Measurements from ENCODE around the gene TBC1D23.
"Not testable (repeated sequence)": the region's sequence is repeated elsewhere in the genome, so short reads cannot be mapped to it uniquely, and the experiment has no call there.

Gene TBC1D23

GRCh38 chr3:100257586-100257985 lies 3.2 kb upstream of the TBC1D23 start:
- Histone ChIP-seq H3K9me3 (ENCODE audit: control insufficient read depth, insufficient read depth, low read length) (no peaks in the 10 kb centered on the region), H3K36me3 (ENCODE audit: control insufficient read depth, insufficient read depth, low read length) (no peaks in the 10 kb centered on the region), H3K9ac (ENCODE audit: low read depth, low read length) (no peak overlapping the region), H3K27me3 (ENCODE audit: control insufficient read depth, insufficient read depth, low read length) (no peaks in the 10 kb centered on the region), H3K4me3 (ENCODE audit: low read depth, low read length) (no peak overlapping the region), H3K4me1 (ENCODE audit: control insufficient read depth, insufficient read depth, low read length) (no peaks in the 10 kb centered on the region)

- Histone ChIP-seq H3K36me3 (ENCODE audit: control insufficient read depth, insufficient read depth, low read length) (no peaks in the 10 kb centered on the region), H3K9me3 (ENCODE audit: control insufficient read depth, insufficient read depth, low read length) (no peaks in the 10 kb centered on the region), H3K9ac (ENCODE audit: low read depth, low read length) (peak overlapping the region; percentile 4), H3K4me1 (ENCODE audit: control insufficient read depth, insufficient read depth, low read length) (peaks cover 4% of the 10 kb centered on the region), H3K4me3 (ENCODE audit: low read depth, low read length) (peak overlapping the region; percentile 93), H3K27me3 (ENCODE audit: control insufficient read depth, insufficient read depth, low read length) (no peaks in the 10 kb centered on the region)
These were observed 609 bp upstream of the TBC1D23 start for GRCh38 chr3:100260081-100260684.

- Histone ChIP-seq H3K4me1 (ENCODE audit: control insufficient read depth, insufficient read depth, low read length) (peaks cover 4% of the 10 kb centered on the region), H3K36me3 (ENCODE audit: control insufficient read depth, insufficient read depth, low read length) (no peaks in the 10 kb centered on the region), H3K4me3 (ENCODE audit: low read depth, low read length) (peak overlapping the region; percentile 93)
These were observed 702 bp downstream of the TBC1D23 start for GRCh38 chr3:100261485-100261903.

GRCh38 chr3:100262925-100263324 lies 2.1 kb downstream of the TBC1D23 start:
- peak overlapping the region; percentile 30 for H3K4me3 ChIP-seq (ENCODE audit: low read depth, low read length)
- not testable (repeated sequence) for H3K36me3 ChIP-seq (ENCODE audit: control insufficient read depth, insufficient read depth, low read length); H3K9ac ChIP-seq (ENCODE audit: low read depth, low read length); H3K27me3 ChIP-seq (ENCODE audit: control insufficient read depth, insufficient read depth, low read length); H3K9me3 ChIP-seq (ENCODE audit: control insufficient read depth, insufficient read depth, low read length); H3K4me1 ChIP-seq (ENCODE audit: control insufficient read depth, insufficient read depth, low read length)

More at GRCh38 chr3:100261485-100261903, 702 bp downstream of the TBC1D23 start:
- Histone ChIP-seq H3K9me3 (ENCODE audit: control insufficient read depth, insufficient read depth, low read length) (no peaks in the 10 kb centered on the region), H3K27me3 (ENCODE audit: control insufficient read depth, insufficient read depth, low read length) (no peaks in the 10 kb centered on the region), H3K9ac (ENCODE audit: low read depth, low read length) (peak overlapping the region; percentile 88)

GRCh38 chr3:100263583-100263982 lies 2.8 kb downstream of the TBC1D23 start:
- H3K4me3 ChIP-seq (ENCODE audit: low read depth, low read length) = peak overlapping the region; percentile 20
- H3K36me3 ChIP-seq (ENCODE audit: control insufficient read depth, insufficient read depth, low read length) = no peaks in the 10 kb centered on the region
- H3K4me1 ChIP-seq (ENCODE audit: control insufficient read depth, insufficient read depth, low read length) = peaks cover 4% of the 10 kb centered on the region
- H3K9ac ChIP-seq (ENCODE audit: low read depth, low read length) = peak overlapping the region; percentile 48
- no peaks in the 10 kb centered on the region for H3K9me3 ChIP-seq (ENCODE audit: control insufficient read depth, insufficient read depth, low read length)
- H3K27me3 ChIP-seq (ENCODE audit: control insufficient read depth, insufficient read depth, low read length) = no peaks in the 10 kb centered on the region

- H3K4me3 ChIP-seq (ENCODE audit: low read depth, low read length) = no peak overlapping the region
- no peaks in the 10 kb centered on the region for H3K36me3 ChIP-seq (ENCODE audit: control insufficient read depth, insufficient read depth, low read length)
- H3K4me1 ChIP-seq (ENCODE audit: control insufficient read depth, insufficient read depth, low read length) = peaks cover 4% of the 10 kb centered on the region
- H3K9ac ChIP-seq (ENCODE audit: low read depth, low read length) = no peak overlapping the region
- H3K27me3 ChIP-seq (ENCODE audit: control insufficient read depth, insufficient read depth, low read length) = no peaks in the 10 kb centered on the region
- H3K9me3 ChIP-seq (ENCODE audit: control insufficient read depth, insufficient read depth, low read length) = no peaks in the 10 kb centered on the region
These were observed 3.5 kb downstream of the TBC1D23 start for GRCh38 chr3:100264242-100264641.

GRCh38 chr3:100265016-100265415 lies 4.2 kb downstream of the TBC1D23 start:
- Histone ChIP-seq H3K9ac (ENCODE audit: low read depth, low read length) (no peak overlapping the region), H3K27me3 (ENCODE audit: control insufficient read depth, insufficient read depth, low read length) (no peaks in the 10 kb centered on the region), H3K36me3 (ENCODE audit: control insufficient read depth, insufficient read depth, low read length) (no peaks in the 10 kb centered on the region), H3K4me1 (ENCODE audit: control insufficient read depth, insufficient read depth, low read length) (peaks cover 10% of the 10 kb centered on the region), H3K4me3 (ENCODE audit: low read depth, low read length) (no peak overlapping the region), H3K9me3 (ENCODE audit: control insufficient read depth, insufficient read depth, low read length) (no peaks in the 10 kb centered on the region)

- Histone ChIP-seq H3K4me1 (ENCODE audit: control insufficient read depth, insufficient read depth, low read length) (peaks cover 16% of the 10 kb centered on the region), H3K27me3 (ENCODE audit: control insufficient read depth, insufficient read depth, low read length) (no peaks in the 10 kb centered on the region), H3K9me3 (ENCODE audit: control insufficient read depth, insufficient read depth, low read length) (no peaks in the 10 kb centered on the region), H3K36me3 (ENCODE audit: control insufficient read depth, insufficient read depth, low read length) (no peaks in the 10 kb centered on the region), H3K9ac (ENCODE audit: low read depth, low read length) (no peak overlapping the region), H3K4me3 (ENCODE audit: low read depth, low read length) (no peak overlapping the region)
These were observed 5.7 kb downstream of the TBC1D23 start for GRCh38 chr3:100266531-100266930.

GRCh38 chr3:100268156-100268555 lies 7.4 kb downstream of the TBC1D23 start:
- no peaks in the 10 kb centered on the region for H3K36me3 ChIP-seq (ENCODE audit: control insufficient read depth, insufficient read depth, low read length)
- peaks cover 22% of the 10 kb centered on the region for H3K4me1 ChIP-seq (ENCODE audit: control insufficient read depth, insufficient read depth, low read length)
- H3K9ac ChIP-seq (ENCODE audit: low read depth, low read length) = no peak overlapping the region
- no peak overlapping the region for H3K4me3 ChIP-seq (ENCODE audit: low read depth, low read length)
- H3K9me3 ChIP-seq (ENCODE audit: control insufficient read depth, insufficient read depth, low read length) = no peaks in the 10 kb centered on the region
- no peaks in the 10 kb centered on the region for H3K27me3 ChIP-seq (ENCODE audit: control insufficient read depth, insufficient read depth, low read length)

GRCh38 chr3:100269001-100269400 lies 8.2 kb downstream of the TBC1D23 start:
- Histone ChIP-seq H3K9ac (ENCODE audit: low read depth, low read length) (no peak overlapping the region), H3K9me3 (ENCODE audit: control insufficient read depth, insufficient read depth, low read length) (no peaks in the 10 kb centered on the region), H3K4me3 (ENCODE audit: low read depth, low read length) (no peak overlapping the region), H3K27me3 (ENCODE audit: control insufficient read depth, insufficient read depth, low read length) (no peaks in the 10 kb centered on the region), H3K36me3 (ENCODE audit: control insufficient read depth, insufficient read depth, low read length) (no peaks in the 10 kb centered on the region), H3K4me1 (ENCODE audit: control insufficient read depth, insufficient read depth, low read length) (peaks cover 23% of the 10 kb centered on the region)

GRCh38 chr3:100269410-100270214 lies 8.8 kb downstream of the TBC1D23 start:
- Histone ChIP-seq H3K36me3 (ENCODE audit: control insufficient read depth, insufficient read depth, low read length) (no peaks in the 10 kb centered on the region), H3K4me1 (ENCODE audit: control insufficient read depth, insufficient read depth, low read length) (peaks cover 23% of the 10 kb centered on the region), H3K4me3 (ENCODE audit: low read depth, low read length) (no peak overlapping the region), H3K9ac (ENCODE audit: low read depth, low read length) (no peak overlapping the region), H3K9me3 (ENCODE audit: control insufficient read depth, insufficient read depth, low read length) (no peaks in the 10 kb centered on the region), H3K27me3 (ENCODE audit: control insufficient read depth, insufficient read depth, low read length) (no peaks in the 10 kb centered on the region)

- peaks cover 23% of the 10 kb centered on the region for H3K4me1 ChIP-seq (ENCODE audit: control insufficient read depth, insufficient read depth, low read length)
- H3K9me3 ChIP-seq (ENCODE audit: control insufficient read depth, insufficient read depth, low read length) = no peaks in the 10 kb centered on the region
- no peaks in the 10 kb centered on the region for H3K36me3 ChIP-seq (ENCODE audit: control insufficient read depth, insufficient read depth, low read length)
- no peak overlapping the region for H3K4me3 ChIP-seq (ENCODE audit: low read depth, low read length)
- no peaks in the 10 kb centered on the region for H3K27me3 ChIP-seq (ENCODE audit: control insufficient read depth, insufficient read depth, low read length)
- no peak overlapping the region for H3K9ac ChIP-seq (ENCODE audit: low read depth, low read length)
These were observed 9.4 kb downstream of the TBC1D23 start for GRCh38 chr3:100270215-100270583.

Data from iPS-15b (cell line).